Esophagus squamous epithelium (tissue), 4 donors: ENCODE results near the gene NEK7.
"Not testable (repeated sequence)": the region's sequence is repeated elsewhere in the genome, so short reads cannot be mapped to it uniquely, and the experiment has no call there.

Experiments used
- POLR2A ChIP-seq, 4 donors: fragments of 450-650 bp; IDR thresholded peaks; one replicate each; pipeline ENCODE4 v1.6.1; 2017; ENCODE audit warnings: antibody characterized with exemption in 4 of 4, mild to moderate bottlenecking in 4 of 4, moderate library complexity in 3 of 4
- TF ChIP-seq, protein P1 (sequence below), 6 experiments: fragments of 450-650 bp in 4 of 6; fragments of 200-600 bp in 2 of 6; sonication (generic) in 2 of 6; IDR thresholded peaks; one replicate each; pipeline ENCODE4 v1.5.1; 2016 to 2019; ENCODE audit warnings: antibody characterized with exemption in 6 of 6, mild to moderate bottlenecking in 4 of 6, moderate library complexity in 4 of 6

DNA sequence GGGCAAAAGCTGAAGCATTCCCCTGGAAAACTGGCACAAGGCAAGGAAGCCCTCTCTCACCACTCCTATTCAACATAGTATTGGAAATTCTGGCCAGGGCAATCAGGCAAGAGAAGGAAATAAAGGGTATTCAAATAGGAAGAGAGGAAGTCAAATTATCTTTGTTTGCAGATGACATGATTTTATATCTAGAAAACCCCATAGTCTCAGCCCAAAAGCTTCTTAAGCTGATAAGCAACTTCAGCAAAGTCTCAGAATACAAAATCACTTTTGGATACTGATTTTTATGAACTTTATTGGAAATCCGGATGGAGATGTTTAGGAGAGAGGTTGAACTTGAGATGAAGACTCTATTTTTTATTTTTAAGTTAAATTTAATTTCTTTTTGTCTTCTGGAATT lies 37.1 kb downstream of the NEK7 start:
- TF ChIP-seq POLR2A (IDR thresholded peaks at IDR 0.05), result not testable (repeated sequence)
- TF ChIP-seq, protein P1, sequence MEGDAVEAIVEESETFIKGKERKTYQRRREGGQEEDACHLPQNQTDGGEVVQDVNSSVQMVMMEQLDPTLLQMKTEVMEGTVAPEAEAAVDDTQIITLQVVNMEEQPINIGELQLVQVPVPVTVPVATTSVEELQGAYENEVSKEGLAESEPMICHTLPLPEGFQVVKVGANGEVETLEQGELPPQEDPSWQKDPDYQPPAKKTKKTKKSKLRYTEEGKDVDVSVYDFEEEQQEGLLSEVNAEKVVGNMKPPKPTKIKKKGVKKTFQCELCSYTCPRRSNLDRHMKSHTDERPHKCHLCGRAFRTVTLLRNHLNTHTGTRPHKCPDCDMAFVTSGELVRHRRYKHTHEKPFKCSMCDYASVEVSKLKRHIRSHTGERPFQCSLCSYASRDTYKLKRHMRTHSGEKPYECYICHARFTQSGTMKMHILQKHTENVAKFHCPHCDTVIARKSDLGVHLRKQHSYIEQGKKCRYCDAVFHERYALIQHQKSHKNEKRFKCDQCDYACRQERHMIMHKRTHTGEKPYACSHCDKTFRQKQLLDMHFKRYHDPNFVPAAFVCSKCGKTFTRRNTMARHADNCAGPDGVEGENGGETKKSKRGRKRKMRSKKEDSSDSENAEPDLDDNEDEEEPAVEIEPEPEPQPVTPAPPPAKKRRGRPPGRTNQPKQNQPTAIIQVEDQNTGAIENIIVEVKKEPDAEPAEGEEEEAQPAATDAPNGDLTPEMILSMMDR (IDR thresholded peaks at IDR 0.05), result not testable (repeated sequence)
